Measurements from ENCODE around the gene SLC27A4.

The SLC27A4 gene

GRCh38 chr9:128390813-128391711 lies 50.7 kb downstream of the SLC27A4 start:
- H3K4me3 ChIP-seq (replicated peaks; ENCODE audit: low read depth, low read length), result no peak overlapping the region
- no peak for TF ChIP-seq CTCF (IDR thresholded peaks at IDR 0.05; ENCODE audit: low read length, missing control alignments)
- no peak for DNase-seq (ENCODE audit: low read depth)

GRCh38 chr9:128391956-128392301 lies 51.6 kb downstream of the SLC27A4 start:
- no peak for DNase-seq (ENCODE audit: low read depth)
- H3K4me3 ChIP-seq (replicated peaks; ENCODE audit: low read depth, low read length), result no peak overlapping the region
- TF ChIP-seq CTCF (IDR thresholded peaks at IDR 0.05; ENCODE audit: low read length, missing control alignments), result no peak

DNA sequence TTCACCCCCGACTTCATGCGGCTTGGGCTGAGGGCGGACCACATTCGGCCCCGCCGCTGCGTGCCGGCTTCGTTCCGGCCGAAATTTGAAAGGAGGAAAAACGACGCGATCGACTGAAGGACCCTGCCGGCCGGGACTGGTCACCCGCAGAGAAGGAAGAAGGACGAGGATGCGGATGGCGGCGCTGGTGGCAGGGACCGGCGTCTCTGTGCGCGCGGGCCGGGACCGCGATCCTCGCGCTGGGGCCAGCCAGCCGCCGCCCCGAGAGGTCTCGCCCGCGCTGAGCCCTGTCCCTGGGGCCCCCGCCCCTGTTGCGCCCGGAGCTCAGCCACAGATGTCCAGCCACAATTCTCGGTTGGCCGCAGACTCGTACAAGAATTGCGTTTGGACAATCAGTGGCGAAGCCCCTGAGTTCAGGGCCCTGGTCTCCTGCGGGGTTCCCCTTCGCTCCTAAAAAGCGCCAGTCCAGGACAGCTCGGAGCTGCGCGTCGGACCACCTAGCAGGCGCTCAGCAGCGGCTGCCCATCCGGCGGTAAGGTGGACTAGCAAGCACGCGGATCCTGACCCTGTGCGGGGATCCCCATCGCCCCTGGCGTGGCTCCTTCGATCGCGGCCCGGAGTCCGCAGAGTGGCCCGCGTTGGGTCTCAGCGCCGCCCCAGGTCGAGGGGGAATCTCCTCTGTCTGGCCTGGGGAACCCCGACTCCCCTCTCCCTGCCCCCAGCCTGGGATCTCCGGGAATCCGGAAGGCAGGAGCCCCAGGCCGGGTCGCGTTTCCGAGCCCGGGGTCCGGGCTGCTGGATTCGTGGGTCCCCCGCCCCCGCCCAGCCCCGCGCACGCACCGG lies 52.2 kb downstream of the SLC27A4 start:
- DNase-seq (ENCODE audit: low read depth), result no peak
- TF ChIP-seq CTCF (IDR thresholded peaks at IDR 0.05; ENCODE audit: low read length, missing control alignments), result no peak
- no peak overlapping the region for H3K4me3 ChIP-seq (replicated peaks; ENCODE audit: low read depth, low read length)

DNA sequence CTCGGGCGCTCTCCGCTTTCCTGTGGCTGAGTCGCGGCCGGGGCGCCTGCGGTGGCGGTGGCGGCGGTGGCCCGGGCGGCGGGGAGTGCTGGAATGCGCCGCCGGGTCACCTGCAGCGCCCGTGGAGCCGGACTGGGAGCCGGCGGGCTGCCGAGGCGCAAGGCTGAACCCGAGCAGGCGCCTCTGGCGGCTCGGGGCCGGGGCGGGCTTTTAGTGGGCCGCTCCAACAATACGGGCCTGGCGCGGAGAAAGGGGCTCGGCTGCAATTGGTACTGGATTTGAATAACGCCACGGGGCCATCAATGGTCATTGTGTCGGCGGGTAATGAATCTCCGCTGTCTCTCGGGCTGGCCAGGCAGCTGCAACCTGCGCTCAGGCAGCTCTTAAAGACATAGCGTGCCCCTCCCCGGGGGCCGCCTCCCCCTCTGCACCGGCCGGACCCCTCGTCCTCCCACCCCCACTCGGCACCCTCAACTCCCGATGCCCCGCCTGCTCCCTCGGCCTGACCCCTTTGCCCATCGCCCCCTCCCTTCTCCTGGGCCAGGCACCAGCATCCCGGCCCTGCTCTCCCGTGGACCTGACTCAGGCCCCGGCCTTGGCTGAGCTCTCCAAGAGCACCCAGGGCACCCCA lies 52.9 kb downstream of the SLC27A4 start:
- no peak for TF ChIP-seq CTCF (IDR thresholded peaks at IDR 0.05; ENCODE audit: low read length, missing control alignments)
- no peak overlapping the region for H3K4me3 ChIP-seq (replicated peaks; ENCODE audit: low read depth, low read length)
- DNase-seq (ENCODE audit: low read depth), result no peak

DNA sequence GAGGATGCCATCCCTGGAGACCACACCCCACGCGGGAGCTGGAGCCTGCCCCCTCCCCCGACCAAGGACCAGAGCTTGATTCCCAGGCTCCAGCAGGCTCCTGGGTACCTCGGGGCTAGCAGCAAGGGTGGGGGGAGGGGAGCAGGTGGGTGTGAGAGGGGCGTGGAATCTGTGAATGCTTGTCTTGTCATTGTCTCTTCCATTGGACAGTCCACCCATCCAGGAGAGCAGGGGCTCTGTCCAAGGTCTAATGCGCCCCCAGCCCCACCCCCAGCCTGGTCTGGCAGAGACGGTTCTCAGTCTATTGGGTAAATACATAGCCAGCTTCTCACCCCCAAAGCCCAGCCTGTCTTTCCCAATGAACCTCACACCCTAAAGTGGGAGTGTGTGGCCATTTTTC lies 53.6 kb downstream of the SLC27A4 start:
- no peak for TF ChIP-seq CTCF (IDR thresholded peaks at IDR 0.05; ENCODE audit: low read length, missing control alignments)
- no peak overlapping the region for H3K4me3 ChIP-seq (replicated peaks; ENCODE audit: low read depth, low read length)
- no peak for DNase-seq (ENCODE audit: low read depth)

DNA sequence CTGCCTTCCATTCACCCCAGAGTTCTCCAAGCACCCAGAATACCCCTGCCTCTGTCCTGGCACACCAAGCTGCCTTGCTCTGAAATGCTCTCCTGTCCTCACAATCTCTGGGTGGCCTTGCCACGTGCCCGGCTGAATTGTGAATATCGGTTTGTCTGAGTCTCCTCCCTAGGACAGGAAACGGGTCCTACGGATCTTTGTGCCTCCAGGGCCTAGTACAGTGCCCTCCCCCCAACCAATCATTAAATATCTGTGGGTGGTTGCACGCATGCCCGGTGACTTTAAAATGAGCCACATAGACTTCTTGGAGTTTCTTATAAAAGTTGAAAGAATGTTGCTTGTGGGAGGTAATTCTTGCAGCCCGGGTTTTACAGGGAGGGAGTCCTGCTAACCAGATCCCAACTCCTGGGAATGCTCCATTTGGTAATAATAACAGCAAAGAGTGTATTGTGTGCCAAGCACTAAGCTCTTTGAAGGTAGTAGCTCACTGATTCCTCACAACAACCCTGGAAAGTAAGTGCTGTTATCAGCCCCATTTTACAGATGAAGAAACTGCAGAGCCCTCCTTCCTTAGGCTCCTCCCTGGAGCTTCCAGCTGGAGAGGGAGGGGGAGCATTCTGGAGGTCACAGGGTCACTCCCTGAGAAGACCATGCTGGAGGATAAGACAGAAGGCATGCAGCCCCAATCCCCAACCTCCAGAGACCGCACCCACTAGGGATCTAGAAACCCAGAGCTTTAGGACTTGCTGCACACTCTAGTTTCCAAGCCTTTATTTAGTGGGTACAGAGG lies 54.2 kb downstream of the SLC27A4 start:
- H3K4me3 ChIP-seq (replicated peaks; ENCODE audit: low read depth, low read length), result no peak overlapping the region
- DNase-seq (ENCODE audit: low read depth), result no peak
- TF ChIP-seq CTCF (IDR thresholded peaks at IDR 0.05; ENCODE audit: low read length, missing control alignments), result no peak
